ENCODE results near the gene DNASE1L2. TPM values are rescaled to one million over a fixed set of nuclear protein-coding genes. Genes with fewer than 3 reads are reported as not detected.

The DNASE1L2 gene
- total RNA-seq, 2 donors from 2014 or later, result 0.35 to 1.3 TPM

DNA sequence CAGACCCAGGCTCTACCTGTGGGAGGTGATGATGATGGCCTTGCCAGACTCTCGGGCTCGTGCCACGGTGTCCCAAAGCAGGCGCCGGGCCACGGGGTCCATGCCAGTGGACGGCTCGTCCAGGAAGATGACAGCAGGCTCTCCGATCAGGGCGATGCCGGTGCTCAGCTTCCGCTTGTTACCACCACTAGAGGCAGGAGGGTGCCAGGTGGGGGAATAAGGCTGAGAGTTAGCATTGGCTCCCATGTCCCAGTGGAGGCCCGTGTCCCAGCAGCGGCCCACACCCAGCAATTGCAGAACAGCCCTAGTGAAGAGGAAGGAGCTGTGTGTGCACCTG is 42.0 kb downstream of the DNASE1L2 start:
- no peaks in the 10 kb centered on the region for H3K9me3 Mint-ChIP-seq
- H3K27ac Mint-ChIP-seq, result no peak overlapping the region
- Histone ChIP-seq H3K27me3 (ENCODE audit: control insufficient read depth, insufficient read depth, low read length, poor library complexity, severe bottlenecking) (no peaks in the 10 kb centered on the region), H3K4me1 (ENCODE audit: control insufficient read depth, insufficient read depth, low read length) (no peaks in the 10 kb centered on the region), H3K4me3 (ENCODE audit: low read length) (no peak overlapping the region), H3K9me3 (ENCODE audit: control insufficient read depth, low read length) (no peaks in the 10 kb centered on the region), H3K9ac (ENCODE audit: extremely low read depth, low read length, poor library complexity, severe bottlenecking) (no peak overlapping the region), H3K36me3 (ENCODE audit: control insufficient read depth, insufficient read depth, low read length) (no peaks in the 10 kb centered on the region), H3K27ac (ENCODE audit: low read depth, low read length) (no peak overlapping the region)
- DNase-seq, result peak; percentile 77
- 89% methylated on average over 11 to 14 of the region's 14 CpGs for WGBS, 2 experiments (ENCODE audit: insufficient coverage in 1 of 2, insufficient read length in 1 of 2)
- TF ChIP-seq CTCF (conservative IDR thresholded peaks at IDR 0.05), result peak; percentile 65
- no peak overlapping the region for H3K4me3 Mint-ChIP-seq
- H3K27me3 Mint-ChIP-seq (ENCODE audit: insufficient read depth), result peaks cover 2% of the 10 kb centered on the region
- peaks cover 2% of the 10 kb centered on the region for H3K36me3 Mint-ChIP-seq (ENCODE audit: low read depth)
- no peaks in the 10 kb centered on the region for H3K4me1 Mint-ChIP-seq

DNA sequence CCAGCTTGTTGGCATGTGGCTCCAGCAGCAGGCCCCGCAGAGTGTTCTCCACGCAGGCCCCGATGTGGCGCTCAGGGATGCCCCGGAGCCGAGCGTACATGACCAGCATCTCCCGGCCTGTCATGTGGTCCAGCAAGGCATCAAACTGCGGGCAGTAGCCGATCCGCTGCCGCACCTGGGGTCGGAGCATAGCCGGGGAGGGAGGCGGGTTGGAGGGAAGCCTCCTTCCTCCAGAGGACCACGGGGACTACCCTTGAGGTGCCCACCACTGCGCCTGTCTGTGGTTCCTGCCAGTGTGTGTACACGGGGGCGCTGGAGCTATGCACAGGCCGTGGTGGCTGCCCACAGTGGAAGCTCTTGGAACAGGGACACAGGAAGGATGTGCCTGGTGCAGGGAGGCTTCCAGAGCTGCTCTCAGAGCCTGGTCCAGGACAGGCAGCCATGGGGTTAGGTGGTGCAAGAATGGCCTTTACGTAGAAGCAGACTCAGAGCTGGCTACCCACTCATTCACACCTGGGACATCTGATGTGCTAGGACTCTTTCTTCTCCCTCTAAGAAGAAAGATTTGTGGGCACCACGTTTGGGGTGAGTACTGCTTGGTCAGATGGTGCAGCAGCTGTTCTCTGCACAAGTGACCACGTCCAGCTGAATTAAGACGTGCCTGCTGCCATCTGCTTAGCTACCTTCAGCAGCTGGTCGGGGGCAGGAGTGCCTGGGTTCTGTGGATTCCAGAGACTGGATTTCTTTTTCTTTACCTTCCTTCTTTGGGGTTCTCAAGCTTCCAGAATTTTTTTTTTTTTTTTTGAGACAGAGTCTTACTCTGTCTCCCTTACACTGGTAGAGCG is 42.9 kb downstream of the DNASE1L2 start:
- H3K9me3 Mint-ChIP-seq, result no peaks in the 10 kb centered on the region
- no peak for TF ChIP-seq CTCF (conservative IDR thresholded peaks at IDR 0.05)
- H3K36me3 ChIP-seq (ENCODE audit: control insufficient read depth, insufficient read depth, low read length), result no peaks in the 10 kb centered on the region
- no peak overlapping the region for H3K4me3 Mint-ChIP-seq
- no peaks in the 10 kb centered on the region for H3K27me3 ChIP-seq (ENCODE audit: control insufficient read depth, insufficient read depth, low read length, poor library complexity, severe bottlenecking)
- no peaks in the 10 kb centered on the region for H3K4me1 ChIP-seq (ENCODE audit: control insufficient read depth, insufficient read depth, low read length)
- no peak overlapping the region for H3K4me3 ChIP-seq (ENCODE audit: low read length)
- H3K27me3 Mint-ChIP-seq (ENCODE audit: insufficient read depth), result peaks cover 2% of the 10 kb centered on the region
- no peaks in the 10 kb centered on the region for H3K36me3 Mint-ChIP-seq (ENCODE audit: low read depth)
- DNase-seq, result peak; percentile 36
- H3K9me3 ChIP-seq (ENCODE audit: control insufficient read depth, low read length), result no peaks in the 10 kb centered on the region
- H3K27ac Mint-ChIP-seq, result no peak overlapping the region
- no peaks in the 10 kb centered on the region for H3K4me1 Mint-ChIP-seq
- H3K9ac ChIP-seq (ENCODE audit: extremely low read depth, low read length, poor library complexity, severe bottlenecking), result no peak overlapping the region
- 89 to 91% methylated on average over 20 to 26 of the region's 26 CpGs for WGBS, 2 experiments (ENCODE audit: insufficient coverage in 1 of 2, insufficient read length in 1 of 2)
- no peak overlapping the region for H3K27ac ChIP-seq (ENCODE audit: low read depth, low read length)

GRCh38 chr16:2280461-2280860 is 44.2 kb downstream of the DNASE1L2 start:
- peak; percentile 38 for DNase-seq
- Histone ChIP-seq H3K36me3 (ENCODE audit: control insufficient read depth, insufficient read depth, low read length) (no peaks in the 10 kb centered on the region), H3K9me3 (ENCODE audit: control insufficient read depth, low read length) (no peaks in the 10 kb centered on the region), H3K4me1 (ENCODE audit: control insufficient read depth, insufficient read depth, low read length) (no peaks in the 10 kb centered on the region), H3K27me3 (ENCODE audit: control insufficient read depth, insufficient read depth, low read length, poor library complexity, severe bottlenecking) (no peaks in the 10 kb centered on the region), H3K9ac (ENCODE audit: extremely low read depth, low read length, poor library complexity, severe bottlenecking) (no peak overlapping the region), H3K27ac (ENCODE audit: low read depth, low read length) (no peak overlapping the region), H3K4me3 (ENCODE audit: low read length) (no peak overlapping the region)
- Mint-ChIP-seq H3K27ac (no peak overlapping the region), H3K4me3 (no peak overlapping the region), H3K27me3 (ENCODE audit: insufficient read depth) (peaks cover 2% of the 10 kb centered on the region), H3K9me3 (no peaks in the 10 kb centered on the region), H3K36me3 (ENCODE audit: low read depth) (no peaks in the 10 kb centered on the region), H3K4me1 (no peaks in the 10 kb centered on the region)
- no peak for TF ChIP-seq CTCF (conservative IDR thresholded peaks at IDR 0.05)
- WGBS, 2 experiments (ENCODE audit: insufficient coverage in 1 of 2, insufficient read length in 1 of 2), result 89 to 95% methylated on average over 5 to 8 of the region's 8 CpGs
